Neutrophil (primary cell): ENCODE measurements around the gene PDCL2.
"Not testable (repeated sequence)": the region's sequence is repeated elsewhere in the genome, so short reads cannot be mapped to it uniquely, and the experiment has no call there.

Experiments
- H3K27ac ChIP-seq: fragments of 200-600 bp; sonication (generic); 2 replicates; pipeline ENCODE4 v1.5.1; 2016; ENCODE audit warnings: mild to moderate bottlenecking, moderate library complexity
- H3K27me3 ChIP-seq: fragments of 200-600 bp; sonication (generic); 2 replicates; pipeline ENCODE4 v1.6.0; 2016; ENCODE audit warnings: mild to moderate bottlenecking
- H3K36me3 ChIP-seq: fragments of 200-600 bp; sonication (generic); 2 replicates; pipeline ENCODE4 v1.5.1; 2017
- H3K4me1 ChIP-seq, 2 experiments: fragments of 200-600 bp in 1 of 2; sonication (generic) in 1 of 2; 1 replicate in 1 of 2; 2 replicates in 1 of 2; pipeline versions ENCODE4 v1.5.1 to v1.6.1; 2013 to 2016; ENCODE audit warnings: low read depth in 1 of 2, low read length in 1 of 2, mild to moderate bottlenecking in 1 of 2, moderate library complexity in 1 of 2; ENCODE audit not compliant: control insufficient read depth in 1 of 2, insufficient read depth in 1 of 2
- H3K4me3 ChIP-seq, 2 experiments: fragments of 200-600 bp in 1 of 2; sonication (generic) in 1 of 2; 1 replicate in 1 of 2; 2 replicates in 1 of 2; pipeline ENCODE4 v1.5.1; 2013 to 2016; ENCODE audit warnings: low read depth in 1 of 2, low read length in 1 of 2, mild to moderate bottlenecking in 1 of 2, moderate library complexity in 1 of 2
- H3K9me3 ChIP-seq: fragments of 200-600 bp; sonication (generic); 2 replicates; pipeline ENCODE4 v1.5.1; 2016
- TF ChIP-seq, protein P1 (sequence below): fragments of 200-600 bp; sonication (generic); IDR thresholded peaks from 2 replicates; pipeline ENCODE4 v1.5.1; 2016; ENCODE audit warnings: antibody characterized with exemption

The PDCL2 gene

DNA sequence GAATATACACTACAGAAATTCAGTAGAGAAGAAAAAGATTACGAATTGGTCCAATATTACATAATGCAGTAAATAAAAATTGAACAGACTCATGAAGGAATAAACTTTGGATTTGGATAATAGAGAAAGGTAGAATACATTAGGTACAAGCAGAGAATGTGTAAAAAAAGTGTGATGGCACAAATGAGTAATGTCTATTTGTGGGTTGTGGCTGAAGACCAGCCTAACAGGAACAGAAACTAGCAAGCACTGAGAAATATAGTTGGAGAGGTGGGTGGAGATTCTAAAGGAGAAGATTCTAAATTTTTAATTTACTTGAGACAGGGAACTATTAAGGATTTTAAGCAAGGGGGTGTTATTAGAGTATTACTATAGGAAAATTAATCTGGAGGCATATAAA, 30.2 kb downstream of the PDCL2 start:
- Histone ChIP-seq H3K27ac (no peak overlapping the region), H3K9me3 (no peaks in the 10 kb centered on the region), H3K36me3 (no peaks in the 10 kb centered on the region), H3K4me3 (no peak overlapping the region), H3K4me1 (no peaks in the 10 kb centered on the region), H3K27me3 (no peaks in the 10 kb centered on the region)
- TF ChIP-seq, protein P1, sequence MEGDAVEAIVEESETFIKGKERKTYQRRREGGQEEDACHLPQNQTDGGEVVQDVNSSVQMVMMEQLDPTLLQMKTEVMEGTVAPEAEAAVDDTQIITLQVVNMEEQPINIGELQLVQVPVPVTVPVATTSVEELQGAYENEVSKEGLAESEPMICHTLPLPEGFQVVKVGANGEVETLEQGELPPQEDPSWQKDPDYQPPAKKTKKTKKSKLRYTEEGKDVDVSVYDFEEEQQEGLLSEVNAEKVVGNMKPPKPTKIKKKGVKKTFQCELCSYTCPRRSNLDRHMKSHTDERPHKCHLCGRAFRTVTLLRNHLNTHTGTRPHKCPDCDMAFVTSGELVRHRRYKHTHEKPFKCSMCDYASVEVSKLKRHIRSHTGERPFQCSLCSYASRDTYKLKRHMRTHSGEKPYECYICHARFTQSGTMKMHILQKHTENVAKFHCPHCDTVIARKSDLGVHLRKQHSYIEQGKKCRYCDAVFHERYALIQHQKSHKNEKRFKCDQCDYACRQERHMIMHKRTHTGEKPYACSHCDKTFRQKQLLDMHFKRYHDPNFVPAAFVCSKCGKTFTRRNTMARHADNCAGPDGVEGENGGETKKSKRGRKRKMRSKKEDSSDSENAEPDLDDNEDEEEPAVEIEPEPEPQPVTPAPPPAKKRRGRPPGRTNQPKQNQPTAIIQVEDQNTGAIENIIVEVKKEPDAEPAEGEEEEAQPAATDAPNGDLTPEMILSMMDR: no peak

GRCh38 chr4:55560096-55560495, 31.9 kb downstream of the PDCL2 start:
- H3K27me3 ChIP-seq: peaks cover 8% of the 10 kb centered on the region
- no peaks in the 10 kb centered on the region for H3K4me1 ChIP-seq
- no peak overlapping the region for H3K27ac ChIP-seq
- TF ChIP-seq, protein P1: no peak
- no peak overlapping the region for H3K4me3 ChIP-seq
- no peaks in the 10 kb centered on the region for H3K9me3 ChIP-seq
- H3K36me3 ChIP-seq: no peaks in the 10 kb centered on the region

GRCh38 chr4:55554453-55555030, 37.5 kb downstream of the PDCL2 start:
- H3K9me3 ChIP-seq: no peaks in the 10 kb centered on the region
- H3K4me1 ChIP-seq: no peaks in the 10 kb centered on the region
- no peak overlapping the region for H3K4me3 ChIP-seq
- H3K27me3 ChIP-seq: peaks cover 47% of the 10 kb centered on the region
- H3K36me3 ChIP-seq: no peaks in the 10 kb centered on the region
- TF ChIP-seq, protein P1: no peak
- no peak overlapping the region for H3K27ac ChIP-seq

GRCh38 chr4:55553441-55554201, 38.4 kb downstream of the PDCL2 start:
- no peak overlapping the region for H3K27ac ChIP-seq

DNA sequence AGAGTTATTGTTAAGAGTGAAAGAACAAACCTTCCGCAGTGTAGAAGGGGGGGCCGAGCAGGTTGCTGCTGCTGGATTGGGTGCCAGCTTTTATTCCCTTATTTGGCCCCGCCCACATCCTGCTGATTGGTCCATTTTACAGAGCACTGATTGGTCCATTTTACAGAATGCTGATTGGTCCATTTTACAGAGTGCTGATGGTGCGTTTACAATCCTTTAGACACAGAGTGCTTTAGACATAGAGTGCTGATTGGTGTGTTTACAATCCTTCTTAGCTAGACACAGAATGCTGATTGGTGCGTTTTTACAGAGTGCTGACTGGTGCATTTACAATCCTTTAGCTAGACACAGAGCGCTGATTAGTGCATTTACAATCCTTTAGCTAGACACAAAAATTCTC, 40.1 kb downstream of the PDCL2 start:
- H3K4me1 ChIP-seq, H3K36me3 ChIP-seq, H3K9me3 ChIP-seq, H3K27ac ChIP-seq, H3K4me3 ChIP-seq: not testable (repeated sequence)
- H3K27me3 ChIP-seq: peaks cover 72% of the 10 kb centered on the region

More at GRCh38 chr4:55553441-55554201, 38.4 kb downstream of the PDCL2 start:
- TF ChIP-seq, protein P1: no peak
- Histone ChIP-seq H3K27me3 (peaks cover 56% of the 10 kb centered on the region), H3K9me3 (no peaks in the 10 kb centered on the region), H3K4me3 (no peak overlapping the region), H3K4me1 (no peaks in the 10 kb centered on the region), H3K36me3 (no peaks in the 10 kb centered on the region)

DNA sequence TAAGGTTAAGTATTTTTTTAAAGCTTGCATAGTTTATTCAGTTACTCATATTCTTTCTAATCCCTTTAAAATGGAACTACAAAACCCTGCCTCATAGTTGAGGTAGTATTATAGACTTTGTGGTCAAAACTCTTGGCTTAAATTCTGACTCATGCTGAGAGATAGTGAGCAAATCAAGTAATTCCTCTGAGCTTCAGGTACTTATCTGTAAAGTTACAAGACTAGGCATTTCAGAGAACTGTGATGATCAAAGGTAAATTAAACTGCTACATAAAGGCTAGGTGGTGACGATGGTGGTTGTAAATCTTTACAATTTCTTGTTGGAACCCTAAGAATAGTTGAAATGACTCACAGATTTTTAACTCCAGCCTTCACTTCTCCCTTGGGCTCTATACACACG, 42.2 kb downstream of the PDCL2 start:
- H3K27ac ChIP-seq: no peak overlapping the region
- H3K9me3 ChIP-seq: no peaks in the 10 kb centered on the region
- no peak overlapping the region for H3K4me3 ChIP-seq
- peaks cover 12 to 14% of the 10 kb centered on the region in 2 experiments for H3K4me1 ChIP-seq
- no peaks in the 10 kb centered on the region for H3K36me3 ChIP-seq
- peaks cover 83% of the 10 kb centered on the region for H3K27me3 ChIP-seq
- TF ChIP-seq, protein P1: no peak
